GM12875 (cell line): ENCODE data around the gene PRSS56.

Source experiments
- H3K4me3 ChIP-seq: one replicate; pipeline ENCODE4 v1.5.1; 2011; ENCODE audit warnings: low read depth, low read length, control low read depth
- CTCF ChIP-seq: IDR thresholded peaks from 2 replicates; pipeline ENCODE4 v1.5.1; 2011; ENCODE audit warnings: low read depth, mild to moderate bottlenecking, control low read depth, inconsistent platforms, low read length, moderate library complexity, borderline replicate concordance; ENCODE audit not compliant: insufficient read depth

The PRSS56 gene

GRCh38 chr2:232534940-232535651 lies 14.9 kb downstream of the PRSS56 start:
- no peak overlapping the region for H3K4me3 ChIP-seq
- no peak for TF ChIP-seq CTCF

- H3K4me3 ChIP-seq: no peak overlapping the region
- TF ChIP-seq CTCF: no peak
These were observed 15.8 kb downstream of the PRSS56 start for GRCh38 chr2:232535761-232536530.

- H3K4me3 ChIP-seq: no peak overlapping the region
- peak; percentile 48; the same call in 1 of the 2 replicates for TF ChIP-seq CTCF
These were observed 16.9 kb downstream of the PRSS56 start for GRCh38 chr2:232537079-232537478.

- H3K4me3 ChIP-seq: no peak overlapping the region
- no peak for TF ChIP-seq CTCF
These were observed 17.3 kb downstream of the PRSS56 start for GRCh38 chr2:232537499-232537898.

GRCh38 chr2:232538671-232539070 lies 18.5 kb downstream of the PRSS56 start:
- H3K4me3 ChIP-seq: no peak overlapping the region

GRCh38 chr2:232539298-232540231 lies 19.4 kb downstream of the PRSS56 start, which contains the start of gene CHRNG:
CHRNG (plus strand) TSS chr2:232539692; CDS start chr2:232539748, 56 bp downstream.
- no peak for TF ChIP-seq CTCF
- no peak within 1 kb of the TSS for H3K4me3 ChIP-seq

More at GRCh38 chr2:232538671-232539070, 18.5 kb downstream of the PRSS56 start:
- no peak for TF ChIP-seq CTCF
